IPS-20b (cell line): ENCODE measurements around the gene ILDR2.

Source experiments
- H3K27ac ChIP-seq: one replicate; pipeline ENCODE4 v1.5.1; 2013; ENCODE audit warnings: low read length
- H3K27me3 ChIP-seq: 2 replicates; pipeline ENCODE4 v1.6.1; 2013; ENCODE audit warnings: mild to moderate bottlenecking, low read length, inconsistent platforms; ENCODE audit not compliant: insufficient read depth
- H3K36me3 ChIP-seq: 2 replicates; pipeline ENCODE4 v1.6.1; 2013; ENCODE audit warnings: low read depth, mild to moderate bottlenecking, inconsistent platforms, low read length, moderate library complexity; ENCODE audit not compliant: insufficient read depth
- H3K4me1 ChIP-seq: 2 replicates; pipeline ENCODE4 v1.6.1; 2013; ENCODE audit warnings: mild to moderate bottlenecking, control low read depth, inconsistent platforms, low read length, moderate library complexity; ENCODE audit not compliant: insufficient read depth
- H3K4me3 ChIP-seq: 2 replicates; pipeline ENCODE4 v1.5.1; 2013; ENCODE audit warnings: mild to moderate bottlenecking, low read length, inconsistent platforms
- H3K9ac ChIP-seq: 2 replicates; pipeline ENCODE4 v1.6.1; 2013; ENCODE audit warnings: low read depth, mild to moderate bottlenecking, inconsistent platforms, low read length, moderate library complexity
- H3K9me3 ChIP-seq: 2 replicates; pipeline ENCODE4 v1.6.1; 2013; ENCODE audit warnings: mild to moderate bottlenecking, low read depth, low read length, inconsistent platforms; ENCODE audit not compliant: insufficient read depth

The ILDR2 gene

DNA sequence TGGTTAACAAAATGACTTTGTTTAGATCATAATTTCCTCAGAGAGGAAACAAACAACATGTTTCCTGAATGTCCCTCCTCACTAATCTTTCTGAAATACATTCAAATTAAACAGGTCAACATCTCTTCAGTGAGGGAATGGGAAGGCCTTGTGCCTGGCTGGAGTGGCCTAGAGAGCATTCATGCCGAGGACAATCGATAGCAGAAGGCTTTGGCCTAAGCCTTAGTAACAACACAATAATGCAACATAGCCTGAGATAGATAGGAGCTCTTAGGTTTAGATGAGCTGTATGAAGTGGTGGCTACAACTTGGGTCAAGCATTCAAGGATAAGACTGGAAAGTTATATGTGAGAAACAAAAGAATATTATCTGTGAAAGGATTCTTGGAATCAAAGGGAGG is 37.4 kb downstream of the ILDR2 start:
- Histone ChIP-seq H3K9me3 (no peaks in the 10 kb centered on the region), H3K36me3 (no peaks in the 10 kb centered on the region), H3K4me1 (0 out of 2 replicates have a peak, but pooled peaks cover 3% of the 10 kb centered on the region), H3K9ac (no peak overlapping the region), H3K27me3 (no peaks in the 10 kb centered on the region), H3K4me3 (no peak overlapping the region), H3K27ac (no peak overlapping the region)

GRCh38 chr1:166937329-166937728 is 38.0 kb downstream of the ILDR2 start:
- Histone ChIP-seq H3K27ac (no peak overlapping the region), H3K4me3 (no peak overlapping the region), H3K36me3 (no peaks in the 10 kb centered on the region), H3K9ac (no peak overlapping the region), H3K27me3 (no peaks in the 10 kb centered on the region), H3K9me3 (no peaks in the 10 kb centered on the region), H3K4me1 (0 out of 2 replicates have a peak, but pooled peaks cover 3% of the 10 kb centered on the region)

DNA sequence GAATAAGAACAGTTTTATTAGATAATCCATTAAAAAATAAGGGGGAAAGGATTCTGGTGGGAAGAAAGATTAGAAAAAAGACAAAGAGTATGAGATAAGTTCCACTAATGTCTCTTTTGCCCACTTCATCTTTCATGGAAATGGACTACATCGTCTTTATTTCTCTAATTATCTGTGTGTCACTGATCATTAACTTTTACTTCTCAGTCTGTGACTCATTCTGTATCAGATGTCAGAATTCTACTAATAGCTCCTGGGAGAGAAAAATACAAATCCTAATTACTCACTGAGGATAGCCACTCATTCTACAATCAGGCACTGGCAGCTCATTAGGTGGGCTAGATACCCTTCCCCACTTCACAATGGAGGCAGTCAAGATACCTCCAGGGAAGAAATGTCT is 41.7 kb downstream of the ILDR2 start:
- no peaks in the 10 kb centered on the region for H3K27me3 ChIP-seq
- no peak overlapping the region for H3K4me3 ChIP-seq
- H3K27ac ChIP-seq: no peak overlapping the region
- H3K9me3 ChIP-seq: no peaks in the 10 kb centered on the region
- H3K4me1 ChIP-seq: 0 out of 2 replicates have a peak, but pooled peaks cover 3% of the 10 kb centered on the region
- no peaks in the 10 kb centered on the region for H3K36me3 ChIP-seq
- H3K9ac ChIP-seq: no peak overlapping the region

DNA sequence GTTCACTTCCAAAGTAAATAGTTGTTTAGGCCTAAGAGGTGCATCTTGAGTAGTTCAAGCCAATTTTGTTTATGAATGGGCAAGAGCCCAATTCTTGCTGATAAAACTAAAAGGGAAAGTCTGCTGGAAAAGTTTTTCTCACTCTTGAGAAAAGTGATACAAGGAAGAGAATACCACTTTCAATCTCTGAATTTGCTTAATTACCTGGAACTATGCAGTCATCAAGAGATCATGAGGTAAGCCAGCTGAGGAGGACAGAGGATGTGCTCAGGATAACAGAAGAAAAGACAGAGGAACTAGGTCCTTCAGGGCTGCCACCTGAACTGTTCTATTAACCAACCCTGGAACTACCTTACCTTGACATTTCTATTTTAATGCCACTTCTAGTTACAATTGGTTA is 42.2 kb downstream of the ILDR2 start:
- Histone ChIP-seq H3K27me3 (no peaks in the 10 kb centered on the region), H3K27ac (no peak overlapping the region)

GRCh38 chr1:166929911-166930310 is 45.4 kb downstream of the ILDR2 start:
- Histone ChIP-seq H3K9ac (no peak overlapping the region), H3K27me3 (no peaks in the 10 kb centered on the region), H3K27ac (no peak overlapping the region), H3K36me3 (no peaks in the 10 kb centered on the region), H3K4me1 (peaks cover 6% of the 10 kb centered on the region; the same call in 1 of the 2 replicates), H3K9me3 (no peaks in the 10 kb centered on the region), H3K4me3 (no peak overlapping the region)

More for the DNA sequence above, 42.2 kb downstream of the ILDR2 start:
- Histone ChIP-seq H3K9ac (no peak overlapping the region), H3K36me3 (no peaks in the 10 kb centered on the region), H3K4me3 (no peak overlapping the region), H3K9me3 (no peaks in the 10 kb centered on the region), H3K4me1 (0 out of 2 replicates have a peak, but pooled peaks cover 3% of the 10 kb centered on the region)

DNA sequence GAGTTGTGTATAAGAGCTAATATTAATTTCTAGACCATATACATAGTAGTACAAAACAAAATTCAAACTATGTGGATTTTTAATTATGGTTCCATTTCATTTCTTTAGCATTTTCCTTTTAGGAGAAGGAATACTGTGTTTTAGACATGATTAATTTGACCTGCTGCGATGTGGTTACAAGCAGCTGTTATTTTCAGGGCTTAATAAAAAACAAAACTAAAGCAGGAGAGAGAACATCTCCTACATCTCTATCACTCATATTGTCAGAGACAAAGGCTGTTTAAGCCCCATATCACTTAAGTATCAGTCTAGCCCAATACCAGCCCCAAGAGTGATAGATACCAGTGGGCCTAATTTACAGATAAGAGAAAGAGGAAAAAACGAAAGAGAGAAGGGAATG is 47.6 kb downstream of the ILDR2 start:
- Histone ChIP-seq H3K4me1 (peaks cover 4% of the 10 kb centered on the region; the same call in 1 of the 2 replicates), H3K36me3 (no peaks in the 10 kb centered on the region), H3K27me3 (peaks cover 9% of the 10 kb centered on the region), H3K9ac (no peak overlapping the region), H3K27ac (no peak overlapping the region), H3K9me3 (no peaks in the 10 kb centered on the region), H3K4me3 (no peak overlapping the region)

GRCh38 chr1:166925810-166926478 is 49.4 kb downstream of the ILDR2 start:
- Histone ChIP-seq H3K4me3 (no peak overlapping the region), H3K9ac (no peak overlapping the region), H3K9me3 (no peaks in the 10 kb centered on the region), H3K27me3 (peaks cover 26% of the 10 kb centered on the region), H3K36me3 (no peaks in the 10 kb centered on the region), H3K4me1 (peaks cover 4% of the 10 kb centered on the region; the same call in 1 of the 2 replicates), H3K27ac (no peak overlapping the region)

- H3K36me3 ChIP-seq: no peaks in the 10 kb centered on the region
- no peaks in the 10 kb centered on the region for H3K9me3 ChIP-seq
- H3K4me3 ChIP-seq: no peak overlapping the region
- H3K4me1 ChIP-seq: peaks cover 4% of the 10 kb centered on the region; the same call in 1 of the 2 replicates
- H3K9ac ChIP-seq: no peak overlapping the region
- H3K27ac ChIP-seq: no peak overlapping the region
- peaks cover 36% of the 10 kb centered on the region for H3K27me3 ChIP-seq
These were observed 50.4 kb downstream of the ILDR2 start for GRCh38 chr1:166924823-166925541.

DNA sequence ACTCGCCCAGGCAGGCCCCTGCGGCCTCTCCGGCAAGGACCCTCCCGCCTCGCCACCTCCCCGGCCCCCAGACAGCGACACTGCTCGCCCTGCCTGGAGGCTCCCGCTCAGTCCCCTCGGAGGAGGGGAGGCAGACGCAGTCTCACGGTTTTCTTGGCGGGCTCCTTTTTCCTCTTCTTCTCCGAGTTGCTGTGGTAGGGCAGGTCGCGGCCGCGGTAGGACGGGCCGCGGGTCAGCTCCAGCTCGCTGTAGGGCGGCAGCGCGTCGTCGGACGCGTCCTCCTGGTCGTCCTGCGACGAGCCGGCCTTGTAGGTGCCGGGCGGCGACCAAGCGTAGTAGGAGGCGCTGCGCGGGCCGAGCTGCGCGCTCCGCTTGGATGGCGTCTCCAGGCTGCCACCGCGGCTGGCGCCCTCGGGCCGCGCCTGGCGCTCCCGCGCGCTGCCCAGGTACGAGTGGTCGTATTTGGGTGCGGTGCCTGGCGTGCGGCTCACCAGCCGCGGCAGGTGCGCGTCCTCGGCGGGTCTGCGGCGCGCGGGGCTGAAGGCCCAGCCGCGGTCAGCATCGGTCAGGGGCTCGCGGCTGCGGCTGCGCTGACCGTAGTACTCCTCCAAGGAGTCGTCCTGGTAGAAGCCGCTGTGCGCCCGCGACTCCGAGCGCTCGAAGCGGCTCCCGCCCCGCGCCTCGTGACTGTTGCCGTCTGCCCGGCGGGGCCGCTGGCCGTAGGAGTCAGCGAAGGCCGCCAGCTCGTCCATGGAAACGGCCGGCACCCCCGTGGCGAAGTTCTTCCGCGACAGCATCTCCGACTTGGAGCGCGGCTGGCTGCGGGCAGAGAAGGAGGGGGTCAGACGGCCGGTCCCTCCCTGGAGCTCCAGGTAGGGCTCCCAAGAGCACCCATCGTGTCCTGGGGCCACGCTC is 54.5 kb downstream of the ILDR2 start:
- Histone ChIP-seq H3K36me3 (no peaks in the 10 kb centered on the region), H3K9ac (peak overlapping the region; percentile 38; the same call in 1 of the 2 replicates), H3K4me3 (peak overlapping the region; percentile 62; the same call in 1 of the 2 replicates), H3K9me3 (no peaks in the 10 kb centered on the region), H3K4me1 (peaks cover 5% of the 10 kb centered on the region), H3K27me3 (peaks cover 67% of the 10 kb centered on the region), H3K27ac (no peak overlapping the region)

- Histone ChIP-seq H3K27ac (no peak overlapping the region), H3K9ac (no peak overlapping the region), H3K4me3 (no peak overlapping the region), H3K9me3 (no peaks in the 10 kb centered on the region), H3K36me3 (no peaks in the 10 kb centered on the region), H3K27me3 (peaks cover 67% of the 10 kb centered on the region), H3K4me1 (peaks cover 3% of the 10 kb centered on the region; the same call in 1 of the 2 replicates)
These were observed 56.4 kb downstream of the ILDR2 start for GRCh38 chr1:166918956-166919316.
